Activated CD4-positive, alpha-beta T cell treated with anti-CD3 and anti-CD28 coated beads, Interleukin-2, amount 50 U/mL, for 1 hour (primary cell): ENCODE data around the gene NCKAP5L.
A peak's percentile ranks its signal among the peaks of the same experiment; 100 is the strongest.
"Not testable (repeated sequence)": the region's sequence is repeated elsewhere in the genome, so short reads cannot be mapped to it uniquely, and the experiment has no call there.

ENCODE experiments used
- DNase-seq: peaks from one replicate; pipeline ENCODE4 v3.0.0-alpha.2; 2020

NCKAP5L gene

DNA sequence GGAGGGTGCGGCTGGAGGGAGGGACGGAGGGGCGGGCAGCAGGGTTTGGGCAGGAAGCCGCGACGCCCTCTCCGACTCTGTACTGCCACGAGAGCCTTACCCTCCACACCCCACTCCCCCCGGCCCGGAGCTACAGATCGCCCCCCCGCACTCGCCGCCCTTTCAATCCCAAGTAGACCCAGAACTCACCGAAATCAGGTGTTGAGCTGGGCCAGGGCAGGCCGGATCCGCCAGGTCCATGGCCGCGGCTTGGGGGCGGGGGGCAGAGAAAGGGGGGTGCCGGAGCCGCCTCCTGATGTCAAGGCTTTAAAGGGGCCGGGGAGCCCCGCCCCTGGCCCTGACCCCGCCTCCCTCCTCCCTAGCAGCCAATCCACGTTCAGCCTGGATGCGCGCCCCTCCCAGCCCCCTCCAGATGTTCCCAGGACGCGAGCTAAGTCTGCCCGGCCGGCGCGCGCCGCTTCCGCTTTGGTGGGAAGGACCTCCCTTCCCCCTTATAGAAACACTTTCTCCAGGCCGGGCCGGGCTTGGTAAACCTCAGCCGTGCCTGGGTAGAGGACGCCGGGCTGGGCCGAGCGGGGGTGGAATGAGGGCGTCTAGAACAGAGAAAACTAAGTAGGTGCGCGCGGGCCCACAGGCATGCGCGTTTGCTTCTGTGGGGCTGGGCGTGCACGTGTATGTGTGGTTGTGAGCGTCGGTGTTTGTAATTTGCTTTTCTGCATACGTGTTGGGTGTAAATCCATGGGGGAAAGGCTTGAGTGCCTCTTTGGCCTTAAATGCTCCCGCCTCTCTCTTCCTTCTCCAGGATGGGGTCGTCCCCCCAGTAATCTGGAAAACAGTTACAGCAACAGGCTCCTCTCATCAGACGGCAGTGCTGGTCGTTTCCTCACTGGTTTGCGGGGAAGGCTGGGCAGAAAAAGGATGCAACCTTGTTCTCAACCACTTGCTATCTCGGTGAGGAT, at the start of gene NCKAP5L:
Gene NCKAP5L (minus strand): TSS at position 281 of the 959 bp plus-strand sequence. CDS start 24,369 bp downstream, outside the sequence.
- peak; percentile 92 for DNase-seq

GRCh38 chr12:49877066-49877465, 48.9 kb upstream of the NCKAP5L start:
- DNase-seq = no peak

DNA sequence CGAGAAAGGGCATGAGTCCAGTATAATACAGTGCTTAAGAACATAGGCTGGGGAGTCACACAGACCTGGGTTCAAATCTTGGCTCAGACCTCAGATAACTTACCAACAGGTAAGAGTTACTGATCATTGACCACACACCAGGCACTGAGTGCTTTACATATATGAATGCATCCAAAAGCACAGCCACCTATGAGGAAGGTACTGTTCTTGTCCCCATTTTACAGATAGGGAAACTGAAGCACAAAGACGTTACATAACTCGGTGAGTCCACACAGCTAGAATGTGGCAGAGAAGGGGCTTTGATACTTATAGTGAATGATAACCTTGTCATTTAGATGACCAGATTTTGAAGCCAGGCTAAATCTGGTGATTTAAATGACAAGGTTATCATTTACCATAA, 47.9 kb upstream of the NCKAP5L start:
- DNase-seq = no peak

- no peak for DNase-seq
Observed at GRCh38 chr12:49875115-49875720, 47.0 kb upstream of the NCKAP5L start.

GRCh38 chr12:49874142-49874897, 46.1 kb upstream of the NCKAP5L start:
- DNase-seq = no peak

DNA sequence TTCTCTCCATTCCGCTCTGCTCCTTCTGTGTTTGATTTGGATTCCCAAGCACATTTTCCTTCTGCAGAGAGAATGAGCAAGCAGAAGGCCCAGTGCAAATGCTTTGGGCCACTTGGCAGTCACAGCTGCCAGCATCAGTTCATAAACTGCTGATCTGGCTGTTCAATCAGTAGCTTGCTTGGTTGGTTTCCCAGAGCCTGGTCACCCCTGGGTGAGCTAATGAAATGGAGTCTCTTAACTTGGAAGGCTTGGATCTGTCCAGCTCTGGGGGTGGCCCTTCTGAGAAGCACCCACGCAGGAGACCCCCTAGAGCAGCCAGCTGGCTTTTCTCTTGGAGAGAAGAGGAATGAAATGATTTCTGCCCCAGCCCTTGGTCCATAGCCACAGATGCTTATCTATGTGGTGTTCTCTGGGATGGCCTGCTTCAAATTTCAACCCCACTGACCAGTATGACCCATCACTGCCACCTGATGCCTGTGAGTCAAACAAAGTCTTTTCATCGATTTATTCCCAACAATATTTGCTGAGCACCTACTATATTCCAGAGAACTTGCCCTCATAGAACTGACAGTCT, 45.2 kb upstream of the NCKAP5L start:
- no peak for DNase-seq

- no peak for DNase-seq
Observed at GRCh38 chr12:49872781-49873181, 44.6 kb upstream of the NCKAP5L start.

- no peak for DNase-seq
Observed at GRCh38 chr12:49872381-49872780, 44.2 kb upstream of the NCKAP5L start.

DNA sequence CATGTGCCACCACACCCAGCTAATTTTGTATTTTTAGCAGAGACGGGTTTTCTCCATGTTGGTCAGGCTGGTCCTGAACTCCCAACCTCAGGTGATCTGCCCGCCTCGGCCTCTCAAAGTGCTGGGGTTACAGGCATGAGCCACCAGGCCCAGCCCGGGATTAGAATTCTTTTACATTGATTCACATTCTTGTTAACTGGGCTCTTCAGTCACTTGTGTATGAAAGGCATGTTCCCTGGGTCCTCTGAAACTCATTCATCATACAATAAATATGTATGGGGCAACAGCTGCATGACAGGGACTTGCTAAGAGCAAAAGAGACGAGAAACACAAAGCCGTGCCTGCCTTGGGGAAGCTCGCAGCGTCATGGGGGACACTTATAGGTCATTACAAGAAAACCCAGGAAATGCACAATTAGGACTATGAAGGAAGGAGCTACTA, 43.6 kb upstream of the NCKAP5L start:
- not testable (repeated sequence) for DNase-seq

DNA sequence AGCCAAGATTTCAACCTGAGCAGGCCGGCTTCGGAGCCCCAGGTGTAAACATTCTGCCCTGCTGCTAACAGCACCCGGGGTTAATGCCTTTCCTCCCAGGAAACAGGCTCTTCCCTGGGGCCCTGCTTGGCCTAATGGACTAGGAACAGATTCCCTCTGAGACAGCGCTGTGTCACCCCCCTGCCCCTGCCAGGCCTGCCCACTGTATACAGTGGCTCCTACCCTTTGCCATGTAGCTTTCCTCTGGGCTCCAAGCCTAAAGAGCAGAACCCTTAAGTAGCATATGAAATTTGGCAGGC, 43.0 kb upstream of the NCKAP5L start:
- DNase-seq = no peak

GRCh38 chr12:49870501-49871262, 42.5 kb upstream of the NCKAP5L start:
- DNase-seq = no peak

GRCh38 chr12:49869816-49870500, 41.7 kb upstream of the NCKAP5L start:
- DNase-seq = no peak

DNA sequence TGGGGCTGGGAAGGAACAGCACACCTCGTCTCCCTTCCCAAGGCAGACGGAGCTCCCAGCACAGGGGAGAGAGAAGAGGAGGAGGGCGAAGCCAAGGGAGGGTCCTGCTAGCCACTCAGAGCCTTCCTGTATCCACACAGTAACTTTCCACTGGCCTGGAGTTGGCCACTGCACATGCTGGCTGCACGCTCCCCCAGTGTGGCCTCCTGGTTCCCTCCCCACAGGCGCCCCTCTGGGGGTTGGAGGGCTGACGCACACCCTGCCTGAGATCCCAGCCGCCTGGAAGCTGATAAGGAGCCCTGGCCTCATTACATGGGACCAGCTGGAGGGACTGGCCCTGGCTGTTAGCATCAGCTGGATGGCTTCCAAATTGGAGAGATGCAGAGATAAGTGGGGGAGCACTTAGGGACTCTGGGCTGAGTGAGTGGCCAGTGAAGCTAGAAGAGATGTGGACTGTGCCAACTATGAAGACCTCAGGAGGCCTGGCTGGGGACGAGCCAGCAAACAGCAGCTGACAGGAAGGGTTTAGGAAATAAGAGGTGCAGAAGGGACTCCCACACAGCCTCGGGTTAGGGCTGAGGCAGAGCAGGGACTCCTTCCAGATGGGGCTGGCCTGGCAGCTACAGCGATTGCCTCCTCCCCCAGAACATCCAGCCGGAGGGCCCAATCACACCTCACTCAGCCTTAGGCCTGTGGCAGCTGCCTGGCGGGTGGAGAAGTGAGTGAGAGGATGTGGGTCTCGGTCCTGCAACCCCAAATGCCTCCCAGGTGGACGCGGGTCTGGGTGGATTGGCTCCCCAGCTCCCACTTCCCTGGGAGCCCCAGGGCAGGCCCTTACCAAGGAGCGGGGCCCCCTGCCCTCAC, 41.0 kb upstream of the NCKAP5L start:
- DNase-seq = no peak

DNA sequence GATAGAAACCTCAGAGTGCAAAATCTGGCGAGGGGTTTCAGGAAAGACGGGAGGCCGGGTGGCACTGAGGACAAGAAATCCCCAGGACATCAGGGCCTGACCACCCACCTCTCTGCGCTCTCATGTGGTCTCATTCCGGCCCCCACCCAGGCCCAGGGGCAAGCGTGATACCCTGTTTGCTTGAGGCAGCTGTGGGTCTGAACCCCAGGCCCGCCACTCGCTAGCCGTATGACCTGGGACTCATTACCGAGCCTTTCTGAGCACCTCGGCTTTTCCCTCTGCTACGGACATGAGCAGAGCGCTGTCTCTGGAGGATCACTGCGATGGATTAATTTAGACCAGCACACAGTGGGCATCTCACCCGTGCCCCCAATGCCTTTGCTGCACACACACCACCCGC, 40.2 kb upstream of the NCKAP5L start:
- no peak for DNase-seq

GRCh38 chr12:49867570-49868341, 39.5 kb upstream of the NCKAP5L start:
- DNase-seq = no peak

DNA sequence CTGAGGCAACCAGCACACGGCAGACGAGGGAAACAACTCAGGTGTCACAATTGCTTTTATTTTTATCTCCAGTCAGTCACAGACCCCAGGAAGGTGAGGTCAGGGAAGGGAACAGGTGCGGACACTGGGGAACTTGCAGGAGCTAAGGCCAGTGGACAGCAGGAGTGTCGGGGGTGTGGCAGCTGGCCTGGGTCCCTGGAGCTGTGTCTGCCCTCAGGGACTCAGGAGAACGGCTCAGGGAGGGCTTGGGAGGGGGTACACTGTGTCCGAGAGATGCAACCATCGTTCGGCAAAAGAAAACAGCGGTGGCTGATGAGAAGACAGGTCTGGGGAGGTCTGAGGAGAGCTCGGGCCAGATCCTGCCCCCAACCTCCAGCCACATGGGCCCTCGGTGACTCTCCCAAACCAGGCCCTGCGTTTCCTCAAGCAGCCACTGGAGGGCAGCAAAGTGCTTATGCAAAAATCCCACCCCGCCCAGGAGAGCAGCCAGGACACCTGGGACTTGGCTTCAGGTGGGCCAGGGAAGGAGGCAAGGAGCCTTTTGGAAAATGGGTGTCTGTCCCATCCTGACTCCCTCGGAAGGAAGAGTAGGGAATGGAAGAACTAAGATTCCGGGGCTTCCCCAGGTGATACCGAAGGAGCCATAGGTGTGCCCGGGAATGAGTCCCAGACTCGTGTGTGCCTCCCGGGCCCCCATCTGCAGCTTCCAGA, 38.8 kb upstream of the NCKAP5L start:
- DNase-seq = peak; percentile 69

DNA sequence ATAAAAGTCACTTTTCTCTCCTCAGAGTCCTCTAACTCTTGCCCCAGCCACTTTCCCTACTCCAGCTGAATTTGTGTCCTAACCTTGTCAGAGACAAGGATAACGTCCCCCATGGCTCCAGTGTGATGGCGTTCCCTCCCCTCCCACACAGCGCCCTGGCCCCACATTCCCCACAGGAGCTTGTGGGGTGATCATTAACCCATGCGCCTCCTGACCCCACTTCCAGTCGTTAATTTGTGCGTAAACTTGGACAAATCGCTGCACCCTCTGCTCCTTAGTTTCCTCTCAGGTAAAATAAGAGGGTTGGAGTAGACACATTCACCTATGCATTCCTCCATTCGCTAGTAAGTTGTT, 37.5 kb upstream of the NCKAP5L start:
- no peak for DNase-seq

GRCh38 chr12:49865109-49865781, 37.0 kb upstream of the NCKAP5L start:
- no peak for DNase-seq

- no peak for DNase-seq
Observed at GRCh38 chr12:49864798-49865090, 36.5 kb upstream of the NCKAP5L start.
